ENCODE results near the gene PEMT. TPM values are rescaled to one million over a fixed set of nuclear protein-coding genes. Genes with fewer than 3 reads are reported as not detected.

PEMT gene
- total RNA-seq, 1 experiment from 2014 or later: 25.6 TPM

DNA sequence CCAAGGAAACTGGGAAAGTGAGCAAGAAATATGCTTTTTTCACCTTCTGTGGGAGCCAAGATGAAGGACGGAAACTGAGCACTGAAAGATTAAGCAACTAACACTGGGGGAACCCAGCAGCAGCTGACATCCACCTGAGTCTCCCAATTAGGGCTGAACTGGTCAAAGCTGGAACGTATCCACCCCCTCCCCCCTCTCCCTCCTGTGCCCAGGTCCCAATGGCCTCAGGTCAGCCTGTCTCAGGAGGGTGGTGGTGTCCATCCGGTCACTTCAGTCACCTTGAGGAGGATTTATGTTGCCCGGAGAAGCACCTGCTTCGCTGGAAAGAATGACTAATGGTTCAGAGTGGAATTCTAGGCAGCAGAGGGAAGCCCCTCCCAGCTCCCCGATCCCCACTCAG lies 10.0 kb downstream of the PEMT start:
- Mint-ChIP-seq H3K4me3 (ENCODE audit: low read depth, unreplicated experiment) (no peak overlapping the region), H3K27me3 (ENCODE audit: unreplicated experiment) (no peaks in the 10 kb centered on the region), H3K4me1 (ENCODE audit: low read depth, unreplicated experiment) (peaks cover 11% of the 10 kb centered on the region), H3K36me3 (ENCODE audit: insufficient read depth, unreplicated experiment) (no peaks in the 10 kb centered on the region), H3K27ac (ENCODE audit: unreplicated experiment) (no peak overlapping the region), H3K9me3 (ENCODE audit: low read depth, unreplicated experiment) (no peaks in the 10 kb centered on the region)
- TF ChIP-seq, protein P1, sequence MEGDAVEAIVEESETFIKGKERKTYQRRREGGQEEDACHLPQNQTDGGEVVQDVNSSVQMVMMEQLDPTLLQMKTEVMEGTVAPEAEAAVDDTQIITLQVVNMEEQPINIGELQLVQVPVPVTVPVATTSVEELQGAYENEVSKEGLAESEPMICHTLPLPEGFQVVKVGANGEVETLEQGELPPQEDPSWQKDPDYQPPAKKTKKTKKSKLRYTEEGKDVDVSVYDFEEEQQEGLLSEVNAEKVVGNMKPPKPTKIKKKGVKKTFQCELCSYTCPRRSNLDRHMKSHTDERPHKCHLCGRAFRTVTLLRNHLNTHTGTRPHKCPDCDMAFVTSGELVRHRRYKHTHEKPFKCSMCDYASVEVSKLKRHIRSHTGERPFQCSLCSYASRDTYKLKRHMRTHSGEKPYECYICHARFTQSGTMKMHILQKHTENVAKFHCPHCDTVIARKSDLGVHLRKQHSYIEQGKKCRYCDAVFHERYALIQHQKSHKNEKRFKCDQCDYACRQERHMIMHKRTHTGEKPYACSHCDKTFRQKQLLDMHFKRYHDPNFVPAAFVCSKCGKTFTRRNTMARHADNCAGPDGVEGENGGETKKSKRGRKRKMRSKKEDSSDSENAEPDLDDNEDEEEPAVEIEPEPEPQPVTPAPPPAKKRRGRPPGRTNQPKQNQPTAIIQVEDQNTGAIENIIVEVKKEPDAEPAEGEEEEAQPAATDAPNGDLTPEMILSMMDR (IDR thresholded peaks at IDR 0.05; ENCODE audit: unreplicated experiment): no peak
- no TSS peak for BruUV-seq (replicated peaks)
- no peak for DNase-seq
- CTCF ChIA-PET: interaction anchor here (0.5 kb wide), 1 partner anchor 17 kb away, joined by 5 read pairs; no protein-coding TSS in a partner anchor
- intact Hi-C loops (cut with micrococcal nuclease; ENCODE audit: unreplicated experiment): no loop called here

DNA sequence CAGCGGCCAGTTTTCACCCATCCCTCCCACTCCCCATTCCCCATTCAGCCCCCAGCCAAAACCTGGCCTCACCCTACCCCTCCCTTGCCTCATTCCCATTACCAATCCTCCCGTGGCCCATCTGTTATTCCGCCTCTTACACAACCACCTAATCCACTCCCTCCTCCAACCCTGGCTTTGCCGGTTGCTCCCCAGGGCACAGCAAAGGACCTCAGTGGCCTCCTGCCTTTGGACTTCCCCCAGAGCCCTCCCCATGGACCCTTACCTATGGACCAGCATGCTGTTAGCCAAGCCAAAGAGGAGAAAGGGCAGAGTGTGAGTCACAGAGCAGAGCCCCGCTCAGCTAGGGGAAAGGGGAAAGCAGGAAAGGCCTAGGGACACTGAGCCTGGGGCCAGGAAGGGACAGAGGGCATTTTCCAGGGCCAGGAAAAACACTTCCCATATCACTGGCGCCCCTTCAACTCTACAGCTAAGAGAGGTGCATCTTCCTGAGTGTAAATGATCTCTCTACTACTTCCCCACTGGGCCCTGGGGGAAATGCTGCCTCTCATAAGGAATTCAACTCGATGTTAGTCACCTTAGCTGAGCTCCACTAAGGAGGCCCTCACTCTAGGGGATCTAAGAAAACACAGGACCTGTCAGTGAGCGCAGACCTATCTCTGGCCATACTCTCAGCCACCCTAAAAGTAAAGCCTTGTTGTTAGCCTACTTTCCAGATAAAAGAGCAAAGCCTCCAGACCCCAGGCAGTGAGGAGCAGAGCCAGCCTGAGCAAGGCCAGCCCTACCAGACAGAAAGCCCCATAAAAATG lies 10.6 kb downstream of the PEMT start:
- BruUV-seq (replicated peaks): no TSS peak

DNA sequence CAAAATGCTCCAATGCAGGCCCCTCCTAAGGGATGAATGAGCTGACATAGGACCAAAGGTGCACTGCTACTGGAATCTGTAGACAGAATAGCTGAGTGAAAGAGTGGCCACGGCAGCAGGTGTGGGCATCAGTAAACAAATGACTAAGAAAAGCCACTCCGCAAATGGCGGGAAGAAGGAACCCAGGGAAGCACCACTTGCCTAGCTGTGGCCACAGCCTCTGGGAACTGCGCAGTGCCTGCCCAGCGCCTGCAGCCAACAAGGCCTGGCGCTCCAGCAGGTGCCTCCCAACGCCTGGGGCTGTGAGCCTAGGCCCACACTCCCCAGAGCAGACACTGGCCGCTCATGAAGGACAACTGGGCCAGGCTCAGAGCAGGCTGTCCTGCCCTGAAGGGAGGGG lies 11.8 kb downstream of the PEMT start:
- no peak overlapping the region for H3K4me3 Mint-ChIP-seq (ENCODE audit: low read depth, unreplicated experiment)
- CTCF ChIA-PET: interaction anchor here (1.1 kb wide), 1 partner anchor 34 kb away, joined by 3 read pairs; no protein-coding TSS in a partner anchor
- H3K27ac Mint-ChIP-seq (ENCODE audit: unreplicated experiment): no peak overlapping the region
- no peak for DNase-seq
- peaks cover 11% of the 10 kb centered on the region for H3K4me1 Mint-ChIP-seq (ENCODE audit: low read depth, unreplicated experiment)
- TF ChIP-seq, protein P1 (IDR thresholded peaks at IDR 0.05; ENCODE audit: unreplicated experiment): no peak
- H3K9me3 Mint-ChIP-seq (ENCODE audit: low read depth, unreplicated experiment): no peaks in the 10 kb centered on the region
- intact Hi-C loops (cut with micrococcal nuclease; ENCODE audit: unreplicated experiment): no loop called here
- no peaks in the 10 kb centered on the region for H3K36me3 Mint-ChIP-seq (ENCODE audit: insufficient read depth, unreplicated experiment)
- BruUV-seq (replicated peaks): no TSS peak
- no peaks in the 10 kb centered on the region for H3K27me3 Mint-ChIP-seq (ENCODE audit: unreplicated experiment)

More for the DNA sequence above, 10.6 kb downstream of the PEMT start:
- intact Hi-C loops (cut with micrococcal nuclease; ENCODE audit: unreplicated experiment): no loop called here
- H3K36me3 Mint-ChIP-seq (ENCODE audit: insufficient read depth, unreplicated experiment): no peaks in the 10 kb centered on the region
- H3K9me3 Mint-ChIP-seq (ENCODE audit: low read depth, unreplicated experiment): no peaks in the 10 kb centered on the region
- no peak overlapping the region for H3K27ac Mint-ChIP-seq (ENCODE audit: unreplicated experiment)
- H3K4me3 Mint-ChIP-seq (ENCODE audit: low read depth, unreplicated experiment): no peak overlapping the region
- no peaks in the 10 kb centered on the region for H3K27me3 Mint-ChIP-seq (ENCODE audit: unreplicated experiment)
- CTCF ChIA-PET: no interaction called here
- DNase-seq: no peak
- peaks cover 11% of the 10 kb centered on the region for H3K4me1 Mint-ChIP-seq (ENCODE audit: low read depth, unreplicated experiment)
- TF ChIP-seq, protein P1 (IDR thresholded peaks at IDR 0.05; ENCODE audit: unreplicated experiment): no peak

DNA sequence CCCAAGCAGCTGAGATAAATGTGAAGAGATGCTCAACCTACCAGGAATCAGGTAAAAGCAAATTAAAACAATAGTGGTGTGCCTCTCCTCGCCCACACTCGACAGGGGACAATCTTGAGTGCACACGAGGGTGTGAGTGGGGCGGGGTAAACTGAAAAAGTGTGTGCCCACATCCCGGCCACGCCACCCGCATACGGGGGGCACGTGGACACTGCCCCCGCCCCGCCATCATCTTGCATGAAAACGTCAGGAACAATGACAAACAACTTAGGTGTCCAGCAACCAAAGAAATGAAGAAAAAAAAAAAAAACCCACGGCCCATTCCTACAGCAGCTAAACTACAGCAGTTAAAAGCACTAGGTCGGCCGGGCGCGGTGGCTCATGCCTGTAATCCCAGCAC lies 14.1 kb downstream of the PEMT start:
- BruUV-seq (replicated peaks): no TSS peak
- Mint-ChIP-seq H3K4me1 (ENCODE audit: low read depth, unreplicated experiment) (peaks cover 11% of the 10 kb centered on the region), H3K36me3 (ENCODE audit: insufficient read depth, unreplicated experiment) (no peaks in the 10 kb centered on the region), H3K27me3 (ENCODE audit: unreplicated experiment) (no peaks in the 10 kb centered on the region), H3K27ac (ENCODE audit: unreplicated experiment) (no peak overlapping the region), H3K9me3 (ENCODE audit: low read depth, unreplicated experiment) (no peaks in the 10 kb centered on the region), H3K4me3 (ENCODE audit: low read depth, unreplicated experiment) (no peak overlapping the region)
- intact Hi-C loops (cut with micrococcal nuclease; ENCODE audit: unreplicated experiment): no loop called here
- no peak for DNase-seq
- TF ChIP-seq, protein P1 (IDR thresholded peaks at IDR 0.05; ENCODE audit: unreplicated experiment): no peak
- CTCF ChIA-PET: interaction anchor here (1.1 kb wide), 1 partner anchor 81 kb away, joined by 4 read pairs; the partner anchor contains the start of gene RASD1

Data from Calu3 (cell line).